Measurements from ENCODE around the gene CLSTN2. TPM values are rescaled to one million over a fixed set of nuclear protein-coding genes. Genes with fewer than 3 reads are reported as not detected.

CLSTN2 gene
- total RNA-seq, 4 donors from 2014 or later = 3.7 to 9.5 (median 7.4) TPM

- Histone ChIP-seq H3K4me3 (no peak overlapping the region), H3K27me3 (no peaks in the 10 kb centered on the region), H3K27ac (replicated peaks in 1 of 4) (no peak overlapping the region), H3K4me1 (peaks cover 0 to 3% (median 0%) of the 10 kb centered on the region in 4 donors), H3K9me3 (no peaks in the 10 kb centered on the region), H3K36me3 (no peaks in the 10 kb centered on the region)
- DNase-seq (ENCODE audit: extremely low spot score) = peak; percentile 70
- WGBS = 94% methylated on average over 4 of the region's 4 CpGs
- intact Hi-C loops (cut with DNase I) = no loop called here
- no peak for TF ChIP-seq POLR2A (IDR thresholded peaks at IDR 0.05; ENCODE audit: low read depth)
- no peak for TF ChIP-seq EP300 (IDR thresholded peaks at IDR 0.05)
- TF ChIP-seq POLR2AphosphoS5 (IDR thresholded peaks at IDR 0.05) = no peak
- no peak for TF ChIP-seq CTCF (IDR thresholded peaks at IDR 0.05)
Observed at GRCh38 chr3:140147965-140148490, 213.0 kb downstream of the CLSTN2 start.

GRCh38 chr3:140148824-140149390 lies 213.9 kb downstream of the CLSTN2 start:
- Histone ChIP-seq H3K36me3 (no peaks in the 10 kb centered on the region), H3K9me3 (no peaks in the 10 kb centered on the region), H3K27ac (replicated peaks in 1 of 4) (no peak overlapping the region), H3K27me3 (no peaks in the 10 kb centered on the region), H3K4me1 (peaks cover 0 to 4% (median 0%) of the 10 kb centered on the region in 4 donors), H3K4me3 (no peak overlapping the region)
- 86% methylated on average over 3 of the region's 3 CpGs for WGBS
- peak; percentile 66 for DNase-seq (ENCODE audit: extremely low spot score)
- TF ChIP-seq POLR2AphosphoS5 (IDR thresholded peaks at IDR 0.05) = no peak
- intact Hi-C loops (cut with DNase I) = no loop called here

GRCh38 chr3:140151321-140151720 lies 216.3 kb downstream of the CLSTN2 start:
- Histone ChIP-seq H3K4me1 (peaks cover 0 to 4% (median 0%) of the 10 kb centered on the region in 4 donors), H3K9me3 (no peaks in the 10 kb centered on the region), H3K27me3 (no peaks in the 10 kb centered on the region), H3K36me3 (no peaks in the 10 kb centered on the region), H3K4me3 (no peak overlapping the region), H3K27ac (replicated peaks in 1 of 4) (no peak overlapping the region)
- TF ChIP-seq POLR2AphosphoS5 (IDR thresholded peaks at IDR 0.05) = no peak
- TF ChIP-seq CTCF (IDR thresholded peaks at IDR 0.05) = no peak
- TF ChIP-seq POLR2A (IDR thresholded peaks at IDR 0.05; ENCODE audit: low read depth) = no peak
- no peak for TF ChIP-seq EP300 (IDR thresholded peaks at IDR 0.05)
- no peak for DNase-seq (ENCODE audit: extremely low spot score)
- intact Hi-C loops (cut with DNase I) = no loop called here
- 93% methylated on average over 5 of the region's 5 CpGs for WGBS

GRCh38 chr3:140152851-140153639 lies 218.1 kb downstream of the CLSTN2 start:
- Histone ChIP-seq H3K27me3 (no peaks in the 10 kb centered on the region), H3K4me3 (no peak overlapping the region), H3K36me3 (no peaks in the 10 kb centered on the region), H3K9me3 (no peaks in the 10 kb centered on the region), H3K4me1 (peaks cover 0 to 4% (median 0%) of the 10 kb centered on the region in 4 donors), H3K27ac (replicated peaks in 1 of 4) (no peak overlapping the region)
- intact Hi-C loops (cut with DNase I) = no loop called here
- DNase-seq (ENCODE audit: extremely low spot score) = peak; percentile 89
- 75% methylated on average over 7 of the region's 7 CpGs for WGBS
- TF ChIP-seq POLR2A (IDR thresholded peaks at IDR 0.05; ENCODE audit: low read depth) (no peak), POLR2AphosphoS5 (IDR thresholded peaks at IDR 0.05) (no peak), EP300 (IDR thresholded peaks at IDR 0.05) (no peak), CTCF (IDR thresholded peaks at IDR 0.05) (no peak)

GRCh38 chr3:140153736-140154135 lies 218.8 kb downstream of the CLSTN2 start:
- Histone ChIP-seq H3K4me1 (peaks cover 0 to 4% (median 0%) of the 10 kb centered on the region in 4 donors), H3K36me3 (no peaks in the 10 kb centered on the region), H3K27me3 (no peaks in the 10 kb centered on the region), H3K4me3 (no peak overlapping the region), H3K9me3 (no peaks in the 10 kb centered on the region), H3K27ac (replicated peaks in 1 of 4) (no peak overlapping the region)
- 79% methylated on average over 1 of the region's 1 CpG for WGBS
- peak; percentile 55 for DNase-seq (ENCODE audit: extremely low spot score)
- TF ChIP-seq POLR2A (IDR thresholded peaks at IDR 0.05; ENCODE audit: low read depth) (no peak), CTCF (IDR thresholded peaks at IDR 0.05) (no peak), EP300 (IDR thresholded peaks at IDR 0.05) (no peak), POLR2AphosphoS5 (IDR thresholded peaks at IDR 0.05) (no peak)
- intact Hi-C loops (cut with DNase I) = no loop called here

Data from esophagus muscularis mucosa (tissue), 4 donors.